Measurements from ENCODE around the gene SMPD3.

- TF ChIP-seq TP53 (CRISPR knock-in tag; IDR thresholded peaks at IDR 0.05), result no peak
- TF ChIP-seq, protein P1, sequence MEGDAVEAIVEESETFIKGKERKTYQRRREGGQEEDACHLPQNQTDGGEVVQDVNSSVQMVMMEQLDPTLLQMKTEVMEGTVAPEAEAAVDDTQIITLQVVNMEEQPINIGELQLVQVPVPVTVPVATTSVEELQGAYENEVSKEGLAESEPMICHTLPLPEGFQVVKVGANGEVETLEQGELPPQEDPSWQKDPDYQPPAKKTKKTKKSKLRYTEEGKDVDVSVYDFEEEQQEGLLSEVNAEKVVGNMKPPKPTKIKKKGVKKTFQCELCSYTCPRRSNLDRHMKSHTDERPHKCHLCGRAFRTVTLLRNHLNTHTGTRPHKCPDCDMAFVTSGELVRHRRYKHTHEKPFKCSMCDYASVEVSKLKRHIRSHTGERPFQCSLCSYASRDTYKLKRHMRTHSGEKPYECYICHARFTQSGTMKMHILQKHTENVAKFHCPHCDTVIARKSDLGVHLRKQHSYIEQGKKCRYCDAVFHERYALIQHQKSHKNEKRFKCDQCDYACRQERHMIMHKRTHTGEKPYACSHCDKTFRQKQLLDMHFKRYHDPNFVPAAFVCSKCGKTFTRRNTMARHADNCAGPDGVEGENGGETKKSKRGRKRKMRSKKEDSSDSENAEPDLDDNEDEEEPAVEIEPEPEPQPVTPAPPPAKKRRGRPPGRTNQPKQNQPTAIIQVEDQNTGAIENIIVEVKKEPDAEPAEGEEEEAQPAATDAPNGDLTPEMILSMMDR (IDR thresholded peaks at IDR 0.05), result no peak
- TF ChIP-seq ZBTB21 (CRISPR knock-in tag; IDR thresholded peaks at IDR 0.05; ENCODE audit: borderline replicate concordance), result no peak
- TF ChIP-seq, protein P2, sequence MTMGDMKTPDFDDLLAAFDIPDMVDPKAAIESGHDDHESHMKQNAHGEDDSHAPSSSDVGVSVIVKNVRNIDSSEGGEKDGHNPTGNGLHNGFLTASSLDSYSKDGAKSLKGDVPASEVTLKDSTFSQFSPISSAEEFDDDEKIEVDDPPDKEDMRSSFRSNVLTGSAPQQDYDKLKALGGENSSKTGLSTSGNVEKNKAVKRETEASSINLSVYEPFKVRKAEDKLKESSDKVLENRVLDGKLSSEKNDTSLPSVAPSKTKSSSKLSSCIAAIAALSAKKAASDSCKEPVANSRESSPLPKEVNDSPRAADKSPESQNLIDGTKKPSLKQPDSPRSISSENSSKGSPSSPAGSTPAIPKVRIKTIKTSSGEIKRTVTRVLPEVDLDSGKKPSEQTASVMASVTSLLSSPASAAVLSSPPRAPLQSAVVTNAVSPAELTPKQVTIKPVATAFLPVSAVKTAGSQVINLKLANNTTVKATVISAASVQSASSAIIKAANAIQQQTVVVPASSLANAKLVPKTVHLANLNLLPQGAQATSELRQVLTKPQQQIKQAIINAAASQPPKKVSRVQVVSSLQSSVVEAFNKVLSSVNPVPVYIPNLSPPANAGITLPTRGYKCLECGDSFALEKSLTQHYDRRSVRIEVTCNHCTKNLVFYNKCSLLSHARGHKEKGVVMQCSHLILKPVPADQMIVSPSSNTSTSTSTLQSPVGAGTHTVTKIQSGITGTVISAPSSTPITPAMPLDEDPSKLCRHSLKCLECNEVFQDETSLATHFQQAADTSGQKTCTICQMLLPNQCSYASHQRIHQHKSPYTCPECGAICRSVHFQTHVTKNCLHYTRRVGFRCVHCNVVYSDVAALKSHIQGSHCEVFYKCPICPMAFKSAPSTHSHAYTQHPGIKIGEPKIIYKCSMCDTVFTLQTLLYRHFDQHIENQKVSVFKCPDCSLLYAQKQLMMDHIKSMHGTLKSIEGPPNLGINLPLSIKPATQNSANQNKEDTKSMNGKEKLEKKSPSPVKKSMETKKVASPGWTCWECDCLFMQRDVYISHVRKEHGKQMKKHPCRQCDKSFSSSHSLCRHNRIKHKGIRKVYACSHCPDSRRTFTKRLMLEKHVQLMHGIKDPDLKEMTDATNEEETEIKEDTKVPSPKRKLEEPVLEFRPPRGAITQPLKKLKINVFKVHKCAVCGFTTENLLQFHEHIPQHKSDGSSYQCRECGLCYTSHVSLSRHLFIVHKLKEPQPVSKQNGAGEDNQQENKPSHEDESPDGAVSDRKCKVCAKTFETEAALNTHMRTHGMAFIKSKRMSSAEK (CRISPR knock-in tag; IDR thresholded peaks at IDR 0.05; ENCODE audit: borderline replicate concordance), result no peak
- TF ChIP-seq CREB1 (CRISPR knock-in tag; IDR thresholded peaks at IDR 0.05), result no peak
- TF ChIP-seq ZSCAN18 (CRISPR knock-in tag; IDR thresholded peaks at IDR 0.05), result no peak
- TF ChIP-seq TEAD4 (CRISPR knock-in tag; IDR thresholded peaks at IDR 0.05), result no peak
- no peak for TF ChIP-seq TEAD1 (CRISPR knock-in tag; IDR thresholded peaks at IDR 0.05)
- no peak for TF ChIP-seq ZNF281 (CRISPR knock-in tag; IDR thresholded peaks at IDR 0.05)
- no peak for TF ChIP-seq IRF1 (CRISPR knock-in tag; IDR thresholded peaks at IDR 0.05)
- TF ChIP-seq ZNF121 (CRISPR knock-in tag; IDR thresholded peaks at IDR 0.05), result no peak
- TF ChIP-seq FOXP1 (CRISPR knock-in tag; IDR thresholded peaks at IDR 0.05; ENCODE audit: borderline replicate concordance), result no peak
- TF ChIP-seq JUN (CRISPR knock-in tag; IDR thresholded peaks at IDR 0.05), result no peak
These were observed 82.2 kb downstream of the SMPD3 start for GRCh38 chr16:68366062-68366461.

Data from WTC11 (cell line).